ENCODE results near the gene AXL. TPM values are rescaled to one million over a fixed set of nuclear protein-coding genes. Genes with fewer than 3 reads are reported as not detected.

The AXL gene
- total and polyA plus RNA-seq, 2 donors (not counting 3 experiments of a cell fraction or from before 2014, with no cell fraction given) = 86.9 to 172 TPM

GRCh38 chr19:41302624-41303351, 83.8 kb downstream of the AXL start:
- CTCF ChIA-PET = interaction anchor here (1.3 to 3.2 kb wide), 4 partner anchors 11 to 99 kb away, joined by 3 to 8 read pairs (median 4); no protein-coding TSS in a partner anchor
- DNase-seq (ENCODE audit: low read depth, low spot score) = no peak
- POLR2A ChIA-PET = no interaction called here
- dilution Hi-C loops (cut with MboI; ENCODE audit: extremely low pct_ligation_motif_present, low sequenced_read_pairs) (no loop called here), intact Hi-C loops (cut with micrococcal nuclease) (no loop called here)
- Histone ChIP-seq H3K79me2 (ENCODE audit: control insufficient read depth, insufficient read depth, low read length) (peaks cover 3% of the 10 kb centered on the region), H4K20me1 (replicated peaks; ENCODE audit: control insufficient read depth, extremely low read depth, insufficient read depth, low read length) (no peaks in the 10 kb centered on the region), H3K4me3 (replicated peaks in 1 of 3; ENCODE audit: insufficient read depth in 1 of 3, low read depth in 1 of 3, low read length in 3 of 3) (no peak overlapping the region), H3K9ac (replicated peaks; ENCODE audit: extremely low read depth, insufficient read depth, low read length) (no peak overlapping the region), H3K36me3 (ENCODE audit: control insufficient read depth in 2 of 2, extremely low read depth in 1 of 2, insufficient read depth in 2 of 2, low read length in 2 of 2) (peaks cover 43 to 68% of the 10 kb centered on the region in 2 experiments), H3K9me3 (replicated peaks; ENCODE audit: control insufficient read depth, insufficient read depth, low read length) (no peaks in the 10 kb centered on the region), H2AFZ (ENCODE audit: low read depth, low read length) (no peak overlapping the region), H3K4me2 (ENCODE audit: insufficient read depth, low read length) (no peak overlapping the region), H3K4me1 (ENCODE audit: control insufficient read depth, extremely low read depth, insufficient read depth, low read length) (peaks cover 19% of the 10 kb centered on the region), H3K27ac (ENCODE audit: insufficient read depth, low read depth, low read length) (no peak overlapping the region), H3K27me3 (ENCODE audit: control insufficient read depth in 2 of 2, insufficient read depth in 2 of 2, low read length in 2 of 2) (no peaks in the 10 kb centered on the region), H3K9me1 (replicated peaks; ENCODE audit: control insufficient read depth, extremely low read depth, insufficient read depth, low read length) (no peaks in the 10 kb centered on the region)
- FAIRE-seq = no peak
- no TSS peak for BruUV-seq (replicated peaks)
- TF ChIP-seq POLR2A (IDR thresholded peaks at IDR 0.05; ENCODE audit: low read depth, low read length) (no peak), FOS (IDR thresholded peaks at IDR 0.05; ENCODE audit: borderline replicate concordance, insufficient read depth, low read length) (no peak), JUN (IDR thresholded peaks at IDR 0.05; ENCODE audit: borderline replicate concordance, insufficient read depth, insufficient read length, low read depth) (no peak), EZH2 (IDR thresholded peaks at IDR 0.05; ENCODE audit: borderline replicate concordance, low read depth, low read length, severe bottlenecking) (no peak), MYC (IDR thresholded peaks at IDR 0.05; ENCODE audit: low read depth, low read length) (no peak), CTCF (IDR thresholded peaks at IDR 0.05; ENCODE audit: extremely low read depth in 1 of 2, insufficient read depth in 1 of 2, low read depth in 1 of 2, low read length in 2 of 2) (no peak), GATA2 (IDR thresholded peaks at IDR 0.05; ENCODE audit: insufficient read depth, insufficient read length, low read depth, low read length) (no peak), POLR2AphosphoS5 (IDR thresholded peaks at IDR 0.05; ENCODE audit: insufficient read depth, low read depth, low read length) (no peak)
- TF ChIP-seq, protein P1, sequence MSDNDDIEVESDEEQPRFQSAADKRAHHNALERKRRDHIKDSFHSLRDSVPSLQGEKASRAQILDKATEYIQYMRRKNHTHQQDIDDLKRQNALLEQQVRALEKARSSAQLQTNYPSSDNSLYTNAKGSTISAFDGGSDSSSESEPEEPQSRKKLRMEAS (IDR thresholded peaks at IDR 0.05; ENCODE audit: insufficient read depth, insufficient read length) = no peak

Data from endothelial cell of umbilical vein (primary cell).